Daoy (cell line): Measurements from ENCODE around the gene UGT3A2. TPM values are rescaled to one million over a fixed set of nuclear protein-coding genes. Genes with fewer than 3 reads are reported as not detected.
A peak's percentile ranks its signal among the peaks of the same experiment; 100 is the strongest.

Experiments
- DNase-seq: peaks from one replicate; pipeline ENCODE4 v3.0.0-alpha.2; 2015; ENCODE audit warnings: low read depth
- total RNA-seq: library from RNA; depleted of rRNA; stranded (reverse); fragments of >200 nt; shearing (Covaris generic); gene quantifications from 2 replicates; pipeline ENCODE4 v1.2.3, GENCODE V29; 2014; rRNA removed

Gene UGT3A2, protein sequence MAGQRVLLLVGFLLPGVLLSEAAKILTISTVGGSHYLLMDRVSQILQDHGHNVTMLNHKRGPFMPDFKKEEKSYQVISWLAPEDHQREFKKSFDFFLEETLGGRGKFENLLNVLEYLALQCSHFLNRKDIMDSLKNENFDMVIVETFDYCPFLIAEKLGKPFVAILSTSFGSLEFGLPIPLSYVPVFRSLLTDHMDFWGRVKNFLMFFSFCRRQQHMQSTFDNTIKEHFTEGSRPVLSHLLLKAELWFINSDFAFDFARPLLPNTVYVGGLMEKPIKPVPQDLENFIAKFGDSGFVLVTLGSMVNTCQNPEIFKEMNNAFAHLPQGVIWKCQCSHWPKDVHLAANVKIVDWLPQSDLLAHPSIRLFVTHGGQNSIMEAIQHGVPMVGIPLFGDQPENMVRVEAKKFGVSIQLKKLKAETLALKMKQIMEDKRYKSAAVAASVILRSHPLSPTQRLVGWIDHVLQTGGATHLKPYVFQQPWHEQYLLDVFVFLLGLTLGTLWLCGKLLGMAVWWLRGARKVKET
- total RNA-seq = 1.3 TPM in 1 of 2 replicates, not detected in the other

DNA sequence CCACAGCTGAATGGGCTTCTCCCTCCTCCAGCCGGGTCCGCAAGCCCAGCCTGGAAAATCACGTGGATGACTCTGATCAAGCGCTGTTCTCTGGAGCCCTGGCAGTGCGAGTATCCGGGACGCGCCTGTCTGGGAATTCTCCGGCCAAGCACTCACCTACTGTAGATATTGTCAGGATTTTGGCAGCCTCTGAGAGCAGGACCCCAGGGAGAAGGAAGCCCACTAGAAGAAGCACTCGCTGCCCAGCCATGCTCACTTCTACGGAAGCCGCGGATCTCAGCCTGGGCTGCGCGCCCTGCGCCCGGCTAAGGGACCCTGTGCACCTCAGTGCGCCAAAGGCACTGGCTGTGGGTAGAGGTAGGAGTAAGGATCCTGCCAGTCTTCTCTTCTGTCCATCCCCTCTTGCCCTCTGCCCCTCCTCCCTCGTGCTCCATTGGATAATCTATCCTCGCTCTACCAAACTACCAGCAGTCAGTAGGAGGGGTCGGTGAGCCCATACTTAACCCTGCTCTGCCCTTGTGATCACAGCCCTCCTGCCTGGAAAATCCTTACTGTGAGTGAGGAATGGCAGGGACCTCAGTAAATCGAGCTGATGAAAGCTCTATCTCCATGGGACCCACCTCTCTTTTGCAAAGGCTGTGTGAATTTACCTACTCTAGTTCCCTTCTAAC lies at the start of gene UGT3A2:
Gene UGT3A2, minus strand, starts transcription at position 343 of the 671 bp plus-strand sequence. Its CDS starts 93 bp downstream, at position 250.
- DNase-seq = peak; percentile 19

DNA sequence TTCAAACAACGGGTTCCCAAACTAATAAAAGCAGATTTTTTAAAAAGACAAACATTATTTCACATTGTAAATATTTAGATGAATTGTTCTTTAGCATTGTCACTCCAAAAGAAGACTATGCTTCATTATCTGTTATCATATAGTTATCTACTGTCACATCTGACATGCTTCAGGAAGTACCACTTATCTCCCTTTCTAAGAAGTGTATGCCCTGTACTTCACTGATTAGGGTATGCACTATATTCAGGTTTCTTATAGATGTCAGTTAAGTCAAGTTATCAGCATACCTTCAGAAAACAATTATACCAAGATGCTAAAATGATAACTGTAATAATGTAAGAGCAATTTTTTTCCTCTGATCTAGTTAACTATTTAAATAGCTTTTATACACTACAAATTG lies 44.6 kb upstream of the UGT3A2 start:
- no peak for DNase-seq

DNA sequence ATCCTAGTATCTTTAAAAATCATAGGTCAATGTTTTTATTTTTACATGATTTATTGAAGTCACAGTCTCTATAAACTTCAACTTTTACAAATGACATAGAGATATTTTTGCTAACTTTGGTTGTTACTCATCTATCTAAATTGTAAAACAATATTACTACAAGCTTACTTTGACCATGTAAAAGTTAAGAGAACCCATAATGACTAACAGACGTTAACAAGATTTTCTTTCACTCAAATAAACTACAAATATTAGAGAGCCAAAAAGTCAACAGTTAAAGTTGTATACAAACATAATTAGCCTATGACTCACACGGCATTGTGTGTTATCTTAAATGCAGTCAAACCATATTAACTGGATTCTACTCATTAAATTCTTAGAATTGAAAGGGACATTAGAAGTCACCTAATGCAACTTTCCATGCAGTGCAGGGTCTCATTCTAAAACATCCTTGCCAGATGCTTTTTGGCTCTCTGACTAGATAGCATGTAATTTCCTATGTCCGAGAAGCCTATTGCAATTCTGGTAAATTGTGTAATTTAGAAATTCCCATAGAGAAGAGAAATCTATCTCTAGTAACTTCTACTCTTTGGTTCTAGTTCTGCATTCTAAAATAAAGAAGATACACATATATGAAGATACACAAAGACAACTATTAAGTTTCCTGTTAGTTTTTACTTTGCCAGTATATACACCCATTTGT lies 42.2 kb upstream of the UGT3A2 start:
- DNase-seq = no peak

DNA sequence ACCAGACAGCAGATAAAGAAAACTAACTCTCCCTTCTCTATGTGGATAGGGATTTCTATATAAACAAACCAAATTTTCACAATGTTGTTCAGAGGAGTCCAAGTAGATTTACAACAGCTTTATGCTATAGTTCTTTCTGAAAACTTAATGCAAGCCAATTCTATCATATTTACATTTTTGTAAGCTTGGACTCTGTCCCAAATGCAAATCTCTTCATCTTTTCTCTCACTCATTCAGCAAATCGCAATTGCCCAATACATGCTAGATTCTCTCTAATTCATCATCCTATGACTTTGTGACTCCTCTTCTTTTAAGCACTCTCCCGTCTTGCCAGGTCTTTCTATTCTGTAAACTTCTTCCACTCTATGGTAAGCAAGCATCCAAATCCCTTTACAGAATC lies 39.1 kb upstream of the UGT3A2 start:
- DNase-seq = no peak

DNA sequence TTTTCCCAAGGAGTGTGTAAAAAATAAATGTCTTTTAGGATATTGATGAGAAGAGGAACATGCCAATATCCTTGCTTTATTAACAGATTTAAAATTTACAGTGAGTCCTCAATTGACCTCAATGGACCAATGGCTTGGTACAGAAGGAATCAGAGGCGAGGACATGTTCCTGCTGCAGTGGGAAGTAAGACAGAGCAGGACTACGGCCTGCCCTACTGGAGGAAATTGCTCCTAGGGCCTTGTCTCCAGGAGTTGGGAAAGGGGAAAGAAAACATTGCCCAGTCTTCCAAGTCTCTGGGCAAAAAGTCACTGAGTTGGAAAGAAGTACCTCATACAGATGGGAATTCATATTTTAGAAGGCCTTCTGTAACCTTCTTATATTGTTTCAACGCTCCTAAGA lies 33.1 kb upstream of the UGT3A2 start:
- DNase-seq = no peak

DNA sequence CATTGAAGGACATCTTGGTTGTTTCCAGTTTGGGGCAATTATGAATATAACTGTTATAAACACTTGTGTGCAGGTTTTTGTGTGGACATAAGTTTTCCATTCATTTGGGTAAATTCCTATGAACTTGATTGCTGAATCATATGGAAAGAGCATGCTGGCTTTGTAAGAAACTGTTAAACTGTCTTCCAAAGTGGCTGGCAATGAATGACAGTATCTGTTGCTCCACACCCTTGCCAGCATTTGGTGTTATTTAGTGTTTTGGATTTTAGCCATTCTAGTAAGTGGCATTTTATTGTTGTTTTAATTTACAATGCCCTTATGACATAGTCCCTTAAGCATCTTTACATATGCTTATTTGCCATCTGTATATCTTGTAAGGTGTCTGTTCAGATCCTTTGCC lies 29.8 kb upstream of the UGT3A2 start:
- DNase-seq = no peak

DNA sequence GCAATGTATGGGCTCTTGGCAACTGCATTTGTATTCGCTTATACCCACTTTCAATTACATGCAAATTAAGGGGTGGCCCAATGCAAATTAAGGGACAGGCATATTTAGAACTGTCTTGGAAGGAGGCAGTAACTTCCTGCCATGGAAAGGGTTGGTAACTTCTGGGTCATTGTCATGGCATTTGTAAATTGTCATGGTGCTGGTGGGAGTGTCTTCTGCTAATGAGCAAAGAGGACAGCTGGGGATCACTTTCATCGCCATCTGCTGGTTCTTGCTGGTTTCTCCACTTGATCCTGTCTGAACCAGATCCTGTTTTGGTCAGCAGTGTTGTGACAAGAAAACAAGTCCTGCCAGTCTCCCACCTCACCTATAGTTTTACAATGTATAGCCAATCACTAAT lies 23.3 kb upstream of the UGT3A2 start:
- peak; percentile 6 for DNase-seq

DNA sequence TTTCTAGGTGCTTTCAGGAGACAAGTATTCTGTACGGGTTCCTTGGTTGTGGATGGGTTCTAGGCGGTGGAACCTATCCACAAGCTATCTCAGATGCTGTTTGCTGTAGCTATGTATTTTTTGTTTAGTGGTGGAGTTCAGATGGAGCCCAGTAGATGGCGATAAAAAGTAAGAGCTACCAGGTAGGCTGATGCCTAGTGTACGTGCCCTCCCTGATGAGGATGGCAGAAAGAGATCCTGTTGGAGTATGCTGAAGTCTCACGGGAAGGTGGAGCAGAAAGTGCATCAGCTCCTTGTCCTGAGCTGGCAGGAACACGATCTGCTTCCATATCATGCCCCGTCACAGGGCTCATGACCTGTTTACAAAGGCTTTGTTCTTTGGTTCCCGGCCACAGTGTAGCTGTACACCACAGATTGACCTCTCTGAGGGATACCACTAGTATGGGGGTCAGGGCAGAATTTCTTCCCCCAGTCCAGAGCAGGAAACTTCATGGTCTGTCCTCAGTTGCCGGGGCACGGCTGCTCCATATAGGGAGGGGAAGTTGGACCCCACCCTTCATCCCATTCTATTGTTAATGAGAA lies 12.6 kb upstream of the UGT3A2 start:
- peak; percentile 37 for DNase-seq

DNA sequence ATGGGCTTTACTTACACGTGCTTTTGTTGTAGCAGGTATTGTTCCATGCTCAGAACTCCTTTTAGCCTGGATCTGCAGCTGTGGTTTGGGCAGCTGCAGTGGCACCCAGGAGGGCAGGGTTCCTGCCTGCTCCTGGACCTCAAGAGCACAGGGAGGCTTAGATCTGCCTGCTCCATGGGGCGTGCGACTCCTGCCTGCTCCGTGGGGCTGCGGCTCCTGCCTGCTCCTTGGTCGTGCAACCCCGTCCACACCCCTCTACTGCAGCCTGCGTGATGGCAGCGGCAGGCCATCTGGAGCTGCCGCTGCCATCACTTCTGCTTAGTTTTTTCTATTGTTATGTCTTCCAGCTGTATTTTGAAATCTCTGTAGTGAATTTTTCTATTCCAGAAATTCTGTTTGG lies 11.7 kb upstream of the UGT3A2 start:
- DNase-seq = no peak

DNA sequence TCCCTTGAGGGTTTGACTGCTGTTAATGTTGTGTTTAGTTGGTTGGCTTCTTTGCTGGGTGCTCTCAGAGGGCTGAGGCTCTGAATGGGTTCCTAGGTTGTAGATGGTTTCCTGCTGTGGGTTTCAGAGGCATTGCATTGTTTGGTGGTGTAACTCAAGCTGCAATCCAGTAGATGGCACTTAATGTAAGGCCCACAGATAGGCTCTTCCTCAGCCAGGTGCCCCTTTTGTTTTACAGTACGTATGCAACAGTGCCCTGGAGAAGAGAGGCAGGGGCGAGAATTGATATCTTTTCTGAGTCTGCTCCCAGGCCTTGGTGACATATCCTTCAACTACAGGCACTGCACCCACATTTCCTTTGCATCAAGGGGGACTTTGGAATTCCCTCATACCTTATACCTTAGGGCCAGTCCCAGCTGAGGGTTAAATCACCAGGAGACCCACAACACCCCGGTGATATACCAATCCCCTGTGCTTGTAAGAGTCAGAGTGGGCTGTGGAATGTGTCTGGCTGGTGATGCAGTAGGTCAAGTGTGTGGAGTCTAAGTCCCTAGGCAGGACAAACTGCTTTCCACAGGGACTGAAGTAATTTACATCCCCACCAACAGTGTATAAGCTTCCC lies 7.0 kb upstream of the UGT3A2 start:
- DNase-seq = no peak

DNA sequence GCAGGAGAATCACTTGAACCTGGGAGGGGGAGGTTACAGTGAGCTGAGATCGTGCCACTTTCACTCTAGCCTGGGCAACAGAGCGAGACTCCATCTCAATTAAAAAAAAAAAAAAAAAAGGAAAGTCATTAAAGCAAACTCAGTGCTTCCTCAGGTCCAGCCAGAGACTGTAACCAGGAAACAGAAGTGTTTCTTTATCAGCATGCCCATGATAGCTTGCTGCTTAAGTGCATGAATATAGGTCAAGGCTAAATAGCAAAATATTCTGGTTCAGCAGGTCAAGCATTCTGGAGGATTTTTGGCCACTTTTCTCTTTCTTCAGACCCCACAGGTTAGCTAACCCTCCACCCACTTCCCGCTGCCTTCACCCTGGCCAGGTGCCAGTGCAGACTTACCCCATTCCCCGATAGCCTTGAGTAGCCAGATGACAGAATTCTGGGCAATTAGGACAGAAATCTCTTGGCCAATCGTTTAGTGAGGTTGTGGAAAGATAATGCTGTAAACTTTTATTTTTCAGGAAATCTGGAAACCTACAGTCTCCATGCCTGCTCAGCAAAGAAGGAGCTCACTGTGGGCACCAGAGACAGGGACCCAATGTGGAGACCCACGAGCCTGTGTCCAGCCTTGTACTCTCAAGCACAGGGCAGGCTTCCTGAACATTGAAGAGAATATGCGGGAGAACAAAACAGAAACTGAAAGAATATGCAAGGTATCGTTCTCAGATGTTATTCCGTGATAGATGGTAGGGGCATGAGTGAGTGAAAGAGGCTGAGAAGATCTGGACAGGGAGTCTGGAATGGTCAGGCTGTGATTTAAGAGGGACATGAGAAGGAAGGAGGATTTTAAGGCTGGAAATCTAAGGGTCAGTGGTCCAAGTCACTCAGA lies 4.2 kb upstream of the UGT3A2 start:
- no peak for DNase-seq

DNA sequence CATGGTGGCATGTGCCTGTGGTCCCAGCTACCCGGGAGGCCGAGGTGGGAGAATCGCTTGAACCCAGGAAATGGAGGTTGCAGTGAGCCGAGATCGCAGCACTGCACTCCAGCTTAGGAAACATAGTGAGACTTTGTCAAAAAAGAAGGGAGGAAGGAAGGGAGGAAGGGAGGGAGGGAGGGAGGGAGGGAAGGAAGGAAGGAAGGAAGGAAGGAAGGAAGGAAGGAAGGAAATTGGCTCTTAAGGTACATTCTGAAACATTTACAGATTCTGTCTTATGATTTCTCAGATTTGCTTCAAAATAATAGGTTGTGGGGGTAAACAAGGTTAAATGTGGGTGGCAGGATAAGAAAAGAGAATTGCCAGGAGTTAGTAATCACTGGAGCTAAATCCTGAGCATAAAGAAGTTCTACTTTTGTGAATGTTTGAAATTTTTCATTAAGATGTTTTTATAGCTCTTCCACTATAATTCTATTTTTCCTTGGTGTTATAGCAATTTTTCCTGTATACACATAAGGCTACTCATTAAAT lies 2.1 kb upstream of the UGT3A2 start:
- no peak for DNase-seq

DNA sequence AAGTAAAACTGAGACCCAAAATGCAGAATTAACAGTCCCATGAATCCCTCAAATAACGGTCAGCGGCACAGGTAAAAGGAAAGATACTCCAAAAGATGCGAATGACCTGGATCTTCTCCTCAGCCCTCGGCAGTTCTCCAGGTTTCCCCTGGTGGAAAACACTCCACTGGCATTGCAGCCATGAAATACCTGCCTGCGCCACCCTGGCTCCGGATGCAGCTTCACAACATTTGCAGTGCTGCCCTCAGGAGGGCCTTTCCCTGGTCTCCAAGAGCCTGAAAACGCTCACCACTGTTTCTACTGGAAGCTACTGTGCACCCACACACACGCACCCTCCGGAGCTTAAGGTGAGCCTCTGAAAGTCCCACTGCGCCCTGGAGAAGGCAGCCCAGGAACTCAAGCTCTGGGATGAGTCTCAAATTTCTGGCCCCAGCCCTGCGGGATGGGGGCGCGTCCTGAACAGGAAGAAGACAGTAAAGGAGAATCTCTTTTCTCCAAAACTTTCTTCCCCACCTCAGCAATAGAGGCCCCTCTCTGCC lies 612 bp downstream of the UGT3A2 start:
- no peak for DNase-seq

DNA sequence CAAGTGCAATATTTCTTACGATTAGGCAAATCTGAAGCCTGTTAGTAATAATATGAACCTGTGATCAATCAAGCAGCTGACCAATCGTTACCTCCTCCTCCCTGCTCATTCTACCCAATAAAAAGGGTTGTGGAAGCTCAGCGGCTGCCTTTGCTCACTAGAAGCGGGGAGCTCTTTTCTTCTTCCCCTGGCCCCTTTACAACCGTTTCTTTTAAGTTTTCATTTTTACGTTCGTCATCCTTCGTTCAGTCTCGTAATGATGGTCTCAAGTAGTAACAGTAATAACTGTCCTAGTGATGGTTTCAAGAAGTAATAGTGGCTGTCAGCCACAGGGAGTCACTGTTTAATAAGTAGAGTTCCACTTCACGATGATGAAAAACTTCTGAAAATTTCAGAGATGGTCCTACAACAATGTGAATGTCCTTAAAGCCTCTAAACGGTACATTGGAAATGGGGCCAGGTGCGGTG lies 6.2 kb downstream of the UGT3A2 start:
- no peak for DNase-seq

DNA sequence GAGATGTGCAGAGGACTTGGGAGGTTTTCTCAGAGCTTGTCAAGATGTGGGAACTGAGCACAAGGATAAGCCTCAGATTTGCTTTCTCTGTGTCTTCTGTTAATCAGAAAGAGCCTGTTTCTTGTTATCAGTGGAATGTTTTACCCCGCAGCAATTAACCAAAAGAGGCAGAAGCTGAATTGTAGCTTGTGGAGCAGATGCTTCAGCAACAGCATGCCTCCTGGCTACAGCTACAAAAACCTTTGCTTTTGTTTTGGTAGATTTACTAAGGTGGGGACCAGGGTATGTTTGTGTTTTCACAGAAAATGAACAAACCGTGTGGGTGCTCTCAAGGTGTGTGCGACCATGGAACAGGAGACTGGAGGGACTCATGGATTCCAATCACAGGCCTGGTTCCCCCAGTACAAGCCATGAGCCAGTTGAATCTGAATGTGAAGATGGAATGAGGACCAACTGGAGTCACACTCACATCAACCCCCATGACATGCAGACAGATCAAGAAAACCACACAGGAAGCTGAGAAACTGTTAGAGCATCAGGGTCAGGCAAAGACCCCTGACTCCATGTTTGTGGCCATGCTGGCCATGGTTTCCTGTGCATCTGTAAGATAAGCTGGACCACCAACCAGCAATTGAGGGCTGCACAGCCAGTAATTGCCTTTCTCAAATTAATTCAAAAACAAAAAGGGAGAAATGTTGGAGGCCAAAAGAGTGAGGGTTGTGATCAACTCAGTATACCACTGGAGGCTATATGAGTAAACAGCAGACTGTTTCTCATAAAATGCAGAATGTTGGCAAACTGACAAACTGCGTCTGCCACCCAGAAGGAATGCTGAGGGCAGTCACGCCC lies 6.9 kb downstream of the UGT3A2 start:
- DNase-seq = no peak

DNA sequence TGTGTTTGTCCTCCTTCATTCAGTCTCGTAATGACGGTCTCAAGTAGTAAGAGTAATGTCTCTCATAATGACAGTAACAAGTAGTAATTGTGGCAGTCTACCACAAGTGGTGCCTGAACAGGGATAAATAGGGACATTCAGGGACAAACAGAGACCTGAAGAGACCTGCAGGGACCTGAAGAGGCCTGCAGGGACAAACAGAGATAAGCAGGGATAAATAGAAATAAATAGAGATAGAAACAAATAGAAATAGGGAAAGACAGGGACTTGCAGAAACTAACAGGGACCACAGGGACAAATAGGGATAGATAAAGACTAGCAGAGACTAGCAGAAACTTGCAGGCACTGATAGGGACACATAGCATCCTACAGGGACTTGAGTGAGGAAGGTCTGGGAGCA lies 7.9 kb downstream of the UGT3A2 start:
- DNase-seq = no peak

DNA sequence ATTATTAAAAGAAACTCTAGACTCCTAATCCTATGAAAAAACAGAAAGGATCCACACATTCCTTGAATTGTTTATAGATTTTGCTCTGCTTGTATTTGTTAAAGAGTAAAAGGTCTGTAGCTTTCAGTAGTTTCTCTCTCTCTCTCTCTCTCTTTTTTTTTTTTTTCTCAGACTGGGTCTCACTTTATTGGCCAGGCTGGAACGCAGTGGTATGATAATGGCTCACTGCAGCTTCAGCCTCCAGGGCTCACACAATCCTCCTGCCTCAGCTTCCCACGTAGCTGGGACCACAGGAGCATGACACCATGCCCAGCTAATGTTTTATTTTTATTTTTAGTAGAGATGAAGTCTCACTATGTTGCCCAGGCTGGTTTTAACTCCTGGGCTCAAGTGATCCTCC lies 9.3 kb downstream of the UGT3A2 start:
- no peak for DNase-seq

DNA sequence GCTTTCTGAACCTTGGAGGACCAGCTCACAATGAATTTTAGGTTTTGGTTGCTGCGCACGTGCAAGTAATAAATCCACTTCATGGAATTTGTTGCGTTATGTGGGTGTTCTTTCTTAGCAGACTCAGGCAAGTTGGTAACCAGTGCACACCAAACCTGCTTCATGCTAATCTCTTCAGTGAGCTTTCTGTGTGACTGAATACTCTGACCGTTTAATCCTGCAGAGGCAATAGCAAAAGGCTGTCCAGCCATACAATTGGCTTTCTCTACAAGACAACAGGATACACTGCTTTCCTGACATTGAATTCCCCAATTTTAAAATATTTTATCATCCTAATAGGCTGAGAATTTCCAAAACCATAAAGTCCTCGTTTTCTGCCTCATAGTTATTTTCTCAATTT lies 10.3 kb downstream of the UGT3A2 start:
- DNase-seq = no peak

DNA sequence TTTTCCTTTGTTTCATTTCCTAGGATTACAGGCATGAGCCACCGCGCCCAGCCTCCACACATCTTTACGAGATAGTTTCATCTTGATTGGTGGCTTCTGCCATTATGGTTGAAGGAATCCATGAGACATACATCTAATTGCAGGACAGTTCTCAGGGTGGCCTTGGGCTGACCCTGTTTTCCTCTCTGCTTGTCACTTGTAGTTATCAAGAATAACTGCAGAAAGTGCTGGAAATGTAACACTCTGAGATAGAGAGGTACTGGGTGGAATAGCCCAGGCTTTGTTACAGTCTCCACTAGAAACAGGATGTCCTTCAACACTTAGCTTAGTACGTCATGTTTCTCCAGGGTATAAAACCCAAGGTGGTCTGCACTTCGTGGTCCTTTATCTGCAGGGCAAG lies 10.7 kb downstream of the UGT3A2 start:
- no peak for DNase-seq
